Measurements from ENCODE around the gene CA14.
"Not testable (repeated sequence)": the region's sequence is repeated elsewhere in the genome, so short reads cannot be mapped to it uniquely, and the experiment has no call there.

Gene CA14

DNA sequence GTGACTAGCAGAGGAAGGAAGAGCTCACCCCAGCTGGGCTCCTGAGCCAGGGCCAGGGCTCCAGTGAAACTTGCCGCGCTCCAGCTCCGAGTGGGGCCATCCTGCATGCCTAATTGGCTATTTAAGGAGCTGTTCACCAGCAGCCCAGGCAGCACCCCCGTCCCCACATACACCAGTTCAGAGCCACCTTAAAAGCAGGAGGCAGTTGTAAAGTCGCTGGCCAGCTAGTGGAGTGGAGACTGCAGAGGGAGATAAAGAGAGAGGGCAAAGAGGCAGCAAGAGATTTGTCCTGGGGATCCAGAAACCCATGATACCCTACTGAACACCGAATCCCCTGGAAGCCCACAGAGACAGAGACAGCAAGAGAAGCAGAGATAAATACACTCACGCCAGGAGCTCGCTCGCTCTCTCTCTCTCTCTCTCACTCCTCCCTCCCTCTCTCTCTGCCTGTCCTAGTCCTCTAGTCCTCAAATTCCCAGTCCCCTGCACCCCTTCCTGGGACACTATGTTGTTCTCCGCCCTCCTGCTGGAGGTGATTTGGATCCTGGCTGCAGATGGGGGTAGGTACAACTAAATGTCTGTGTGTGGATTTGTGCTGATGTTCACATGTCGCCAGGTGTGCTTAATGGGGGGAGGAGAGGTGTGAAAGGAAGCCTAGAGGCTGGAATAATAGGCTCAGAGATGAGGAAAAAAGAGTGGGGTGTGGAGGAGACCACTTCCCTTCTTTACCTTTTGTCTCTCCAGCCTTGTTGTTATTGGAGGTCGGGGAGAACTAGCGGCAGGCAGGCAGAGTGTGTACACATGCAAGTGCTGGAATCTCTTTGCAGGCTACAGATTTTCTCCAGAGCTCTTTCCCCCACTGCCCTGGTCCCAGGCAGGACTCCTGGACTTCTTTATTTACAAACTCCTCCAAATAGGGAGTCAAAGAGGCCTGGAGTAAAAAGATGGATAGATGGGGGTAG lies at the start of gene CA14:
Gene CA14, plus strand, starts transcription at position 151 of the 962 bp plus-strand sequence. Its CDS starts 355 bp downstream, at position 506.
- Histone ChIP-seq H3K4me3 (ENCODE audit: severe bottlenecking) (no peak within 1 kb of the TSS), H3K27me3 (ENCODE audit: insufficient read depth, poor library complexity, severe bottlenecking) (no peaks in the 10 kb centered on the region), H3K4me1 (ENCODE audit: insufficient read depth, poor library complexity, severe bottlenecking) (peaks cover 39% of the 10 kb centered on the region), H3K36me3 (ENCODE audit: low read depth) (no peaks in the 10 kb centered on the region), H3K27ac (ENCODE audit: poor library complexity, severe bottlenecking) (no peak within 1 kb of the TSS), H3K9me3 (ENCODE audit: severe bottlenecking) (no peaks in the 10 kb centered on the region)
- DNase-seq (ENCODE audit: low spot score): no peak
- ATAC-seq (ENCODE audit: low read depth): no peak
- TF ChIP-seq, protein P1, sequence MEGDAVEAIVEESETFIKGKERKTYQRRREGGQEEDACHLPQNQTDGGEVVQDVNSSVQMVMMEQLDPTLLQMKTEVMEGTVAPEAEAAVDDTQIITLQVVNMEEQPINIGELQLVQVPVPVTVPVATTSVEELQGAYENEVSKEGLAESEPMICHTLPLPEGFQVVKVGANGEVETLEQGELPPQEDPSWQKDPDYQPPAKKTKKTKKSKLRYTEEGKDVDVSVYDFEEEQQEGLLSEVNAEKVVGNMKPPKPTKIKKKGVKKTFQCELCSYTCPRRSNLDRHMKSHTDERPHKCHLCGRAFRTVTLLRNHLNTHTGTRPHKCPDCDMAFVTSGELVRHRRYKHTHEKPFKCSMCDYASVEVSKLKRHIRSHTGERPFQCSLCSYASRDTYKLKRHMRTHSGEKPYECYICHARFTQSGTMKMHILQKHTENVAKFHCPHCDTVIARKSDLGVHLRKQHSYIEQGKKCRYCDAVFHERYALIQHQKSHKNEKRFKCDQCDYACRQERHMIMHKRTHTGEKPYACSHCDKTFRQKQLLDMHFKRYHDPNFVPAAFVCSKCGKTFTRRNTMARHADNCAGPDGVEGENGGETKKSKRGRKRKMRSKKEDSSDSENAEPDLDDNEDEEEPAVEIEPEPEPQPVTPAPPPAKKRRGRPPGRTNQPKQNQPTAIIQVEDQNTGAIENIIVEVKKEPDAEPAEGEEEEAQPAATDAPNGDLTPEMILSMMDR (IDR thresholded peaks at IDR 0.05; ENCODE audit: poor library complexity, severe bottlenecking): no peak

DNA sequence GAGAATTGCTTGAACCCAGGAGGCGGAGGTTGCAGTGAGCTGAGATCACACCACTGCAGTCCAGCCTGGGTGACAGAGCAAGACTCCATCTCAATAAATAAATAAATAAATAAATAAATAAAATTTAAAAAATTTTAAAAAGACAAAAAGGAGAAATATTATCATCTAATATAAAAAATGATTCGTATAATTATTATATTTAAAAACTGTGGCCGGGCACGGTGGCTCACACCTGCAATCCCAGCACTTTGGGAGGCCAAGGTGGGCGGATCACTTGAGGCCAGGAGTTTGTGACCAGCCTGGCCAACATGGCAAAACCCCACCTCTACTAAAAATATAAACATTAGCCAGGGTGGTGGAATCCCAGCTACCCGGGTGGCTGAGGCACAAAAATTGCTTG lies 49.1 kb upstream of the CA14 start:
- H3K27ac ChIP-seq (ENCODE audit: poor library complexity, severe bottlenecking); H3K36me3 ChIP-seq (ENCODE audit: low read depth); H3K4me1 ChIP-seq (ENCODE audit: insufficient read depth, poor library complexity, severe bottlenecking); H3K9me3 ChIP-seq (ENCODE audit: severe bottlenecking); ATAC-seq (ENCODE audit: low read depth); H3K27me3 ChIP-seq (ENCODE audit: insufficient read depth, poor library complexity, severe bottlenecking); H3K4me3 ChIP-seq (ENCODE audit: severe bottlenecking); DNase-seq (ENCODE audit: low spot score): not testable (repeated sequence)

DNA sequence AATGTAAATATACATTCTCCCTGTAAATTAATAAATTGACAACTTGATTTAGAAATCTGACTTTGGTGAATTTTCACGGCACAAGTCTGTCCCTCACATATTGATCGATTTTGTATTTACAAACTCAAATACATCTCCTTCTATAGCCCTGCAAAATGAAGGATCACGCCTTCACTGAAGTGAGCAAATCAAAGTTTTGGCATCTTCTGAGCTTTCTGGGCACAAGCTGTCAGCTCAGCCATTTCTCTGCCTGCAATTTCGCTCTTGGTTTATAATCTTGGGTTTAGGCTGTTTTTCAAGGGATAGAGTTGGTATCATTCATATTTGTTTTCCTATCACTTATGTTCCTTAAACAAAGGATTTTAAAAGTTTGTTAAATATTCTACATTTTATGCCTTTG lies 47.5 kb upstream of the CA14 start:
- ATAC-seq (ENCODE audit: low read depth) (no peak), DNase-seq (ENCODE audit: low spot score) (no peak)
- TF ChIP-seq, protein P1 (IDR thresholded peaks at IDR 0.05; ENCODE audit: poor library complexity, severe bottlenecking): no peak
- Histone ChIP-seq H3K27me3 (ENCODE audit: insufficient read depth, poor library complexity, severe bottlenecking) (no peaks in the 10 kb centered on the region), H3K36me3 (ENCODE audit: low read depth) (no peaks in the 10 kb centered on the region), H3K9me3 (ENCODE audit: severe bottlenecking) (no peaks in the 10 kb centered on the region), H3K4me1 (ENCODE audit: insufficient read depth, poor library complexity, severe bottlenecking) (peaks cover 4% of the 10 kb centered on the region), H3K4me3 (ENCODE audit: severe bottlenecking) (no peak overlapping the region), H3K27ac (ENCODE audit: poor library complexity, severe bottlenecking) (no peak overlapping the region)

DNA sequence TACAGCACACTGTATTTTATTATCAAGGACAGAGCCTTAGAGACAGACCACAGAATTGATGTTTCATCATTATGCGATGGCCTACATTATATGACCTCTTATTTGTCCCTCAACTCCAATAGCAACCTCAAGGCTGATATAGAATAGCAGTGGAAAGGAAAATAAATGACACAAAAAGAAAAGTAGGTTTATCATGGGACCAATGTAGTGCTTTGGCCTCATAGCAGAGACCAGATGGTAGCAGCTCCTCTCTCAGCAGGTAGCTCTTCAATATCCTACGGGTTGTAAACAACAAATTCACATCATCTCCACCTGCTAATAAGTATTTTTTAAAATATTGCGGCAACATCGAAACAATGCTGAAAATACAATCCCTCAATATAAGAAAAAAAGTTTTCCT lies 46.9 kb upstream of the CA14 start:
- H3K4me3 ChIP-seq (ENCODE audit: severe bottlenecking): no peak overlapping the region
- peaks cover 4% of the 10 kb centered on the region for H3K4me1 ChIP-seq (ENCODE audit: insufficient read depth, poor library complexity, severe bottlenecking)
- no peak for ATAC-seq (ENCODE audit: low read depth)
- H3K36me3 ChIP-seq (ENCODE audit: low read depth): no peaks in the 10 kb centered on the region
- no peak overlapping the region for H3K27ac ChIP-seq (ENCODE audit: poor library complexity, severe bottlenecking)
- TF ChIP-seq, protein P1 (IDR thresholded peaks at IDR 0.05; ENCODE audit: poor library complexity, severe bottlenecking): no peak
- H3K27me3 ChIP-seq (ENCODE audit: insufficient read depth, poor library complexity, severe bottlenecking): no peaks in the 10 kb centered on the region
- H3K9me3 ChIP-seq (ENCODE audit: severe bottlenecking): no peaks in the 10 kb centered on the region
- DNase-seq (ENCODE audit: low spot score): no peak

DNA sequence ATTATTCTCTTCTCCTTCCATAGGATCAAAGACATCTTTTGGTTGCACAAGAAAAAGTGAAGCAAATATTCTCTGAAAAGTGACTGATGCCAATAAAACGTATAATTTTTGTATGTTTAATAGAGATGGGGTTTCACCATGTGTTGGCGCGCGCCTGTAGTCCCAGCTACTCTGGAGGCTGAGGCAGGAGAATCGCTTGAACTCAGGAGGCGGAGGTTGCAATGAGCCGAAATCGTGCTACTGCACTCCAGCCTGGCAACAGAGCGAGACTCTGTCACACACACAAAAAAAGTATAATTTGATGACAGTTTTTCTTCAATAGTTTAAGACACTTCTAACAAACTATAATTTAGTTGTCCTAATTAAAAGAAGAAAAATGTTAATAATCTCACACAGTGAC lies 45.5 kb upstream of the CA14 start:
- no peak for ATAC-seq (ENCODE audit: low read depth)
- Histone ChIP-seq H3K36me3 (ENCODE audit: low read depth) (no peaks in the 10 kb centered on the region), H3K4me1 (ENCODE audit: insufficient read depth, poor library complexity, severe bottlenecking) (peaks cover 4% of the 10 kb centered on the region), H3K27me3 (ENCODE audit: insufficient read depth, poor library complexity, severe bottlenecking) (no peaks in the 10 kb centered on the region), H3K9me3 (ENCODE audit: severe bottlenecking) (no peaks in the 10 kb centered on the region), H3K27ac (ENCODE audit: poor library complexity, severe bottlenecking) (no peak overlapping the region), H3K4me3 (ENCODE audit: severe bottlenecking) (no peak overlapping the region)
- TF ChIP-seq, protein P1 (IDR thresholded peaks at IDR 0.05; ENCODE audit: poor library complexity, severe bottlenecking): no peak
- DNase-seq (ENCODE audit: low spot score): no peak

All from RWPE2 (cell line).